HG02763 (cell line): ENCODE results near the gene USP17L10.
"Not testable (repeated sequence)": the region's sequence is repeated elsewhere in the genome, so short reads cannot be mapped to it uniquely, and the experiment has no call there.

Experiments used
- ATAC-seq: cut with Tn5 transposase; IDR thresholded peaks from one replicate; pipeline ENCODE4 v1.9.1; 2021; ENCODE audit warnings: mild to moderate bottlenecking, moderate library complexity; ENCODE audit not compliant: unreplicated experiment

Gene USP17L10, protein sequence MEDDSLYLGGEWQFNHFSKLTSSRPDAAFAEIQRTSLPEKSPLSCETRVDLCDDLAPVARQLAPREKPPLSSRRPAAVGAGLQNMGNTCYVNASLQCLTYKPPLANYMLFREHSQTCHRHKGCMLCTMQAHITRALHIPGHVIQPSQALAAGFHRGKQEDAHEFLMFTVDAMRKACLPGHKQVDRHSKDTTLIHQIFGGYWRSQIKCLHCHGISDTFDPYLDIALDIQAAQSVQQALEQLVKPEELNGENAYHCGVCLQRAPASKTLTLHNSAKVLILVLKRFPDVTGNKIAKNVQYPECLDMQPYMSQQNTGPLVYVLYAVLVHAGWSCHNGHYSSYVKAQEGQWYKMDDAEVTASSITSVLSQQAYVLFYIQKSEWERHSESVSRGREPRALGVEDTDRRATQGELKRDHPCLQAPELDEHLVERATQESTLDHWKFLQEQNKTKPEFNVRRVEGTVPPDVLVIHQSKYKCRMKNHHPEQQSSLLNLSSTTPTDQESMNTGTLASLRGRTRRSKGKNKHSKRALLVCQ

DNA sequence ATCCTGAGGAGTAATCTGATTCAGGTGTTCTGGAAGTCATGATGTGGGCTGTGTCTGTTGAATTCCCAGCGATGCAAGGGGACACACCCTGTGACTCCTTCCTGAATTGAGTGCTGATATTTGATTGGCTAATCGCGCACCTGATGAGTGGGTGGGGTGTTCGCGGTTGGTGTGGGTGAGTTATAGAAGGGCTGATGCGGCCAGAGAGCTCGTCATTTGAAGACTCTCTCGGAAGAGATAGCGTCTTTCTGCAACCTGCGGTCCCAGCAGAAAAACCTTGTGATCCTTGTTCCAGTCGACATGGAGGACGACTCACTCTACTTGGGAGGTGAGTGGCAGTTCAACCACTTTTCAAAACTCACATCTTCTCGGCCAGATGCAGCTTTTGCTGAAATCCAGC, at the start of gene USP17L10:
USP17L10 (plus strand) TSS at position 301 of the 400 bp plus-strand sequence; CDS start at position 301, 0 bp downstream.
- ATAC-seq, result not testable (repeated sequence)

DNA sequence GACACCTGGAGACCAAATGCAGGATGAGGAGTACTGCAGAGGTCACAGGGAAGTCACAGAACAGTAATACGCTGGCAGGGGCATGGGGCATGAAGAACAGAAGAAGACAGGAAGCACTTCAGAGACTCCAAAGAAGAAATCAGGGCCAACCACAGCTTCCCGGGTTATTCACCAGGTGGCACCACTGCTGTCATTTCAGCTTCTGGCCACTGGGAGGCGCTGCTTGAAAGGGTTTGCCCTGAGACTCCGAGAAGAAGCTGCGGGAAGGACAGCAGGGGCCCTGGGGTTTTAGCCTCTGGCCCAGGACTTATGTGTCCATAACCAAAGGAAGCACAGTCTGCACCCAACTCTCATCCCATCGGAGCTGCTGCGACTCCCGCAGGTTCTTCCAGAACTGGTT, 44.5 kb upstream of the USP17L10 start:
- not testable (repeated sequence) for ATAC-seq

DNA sequence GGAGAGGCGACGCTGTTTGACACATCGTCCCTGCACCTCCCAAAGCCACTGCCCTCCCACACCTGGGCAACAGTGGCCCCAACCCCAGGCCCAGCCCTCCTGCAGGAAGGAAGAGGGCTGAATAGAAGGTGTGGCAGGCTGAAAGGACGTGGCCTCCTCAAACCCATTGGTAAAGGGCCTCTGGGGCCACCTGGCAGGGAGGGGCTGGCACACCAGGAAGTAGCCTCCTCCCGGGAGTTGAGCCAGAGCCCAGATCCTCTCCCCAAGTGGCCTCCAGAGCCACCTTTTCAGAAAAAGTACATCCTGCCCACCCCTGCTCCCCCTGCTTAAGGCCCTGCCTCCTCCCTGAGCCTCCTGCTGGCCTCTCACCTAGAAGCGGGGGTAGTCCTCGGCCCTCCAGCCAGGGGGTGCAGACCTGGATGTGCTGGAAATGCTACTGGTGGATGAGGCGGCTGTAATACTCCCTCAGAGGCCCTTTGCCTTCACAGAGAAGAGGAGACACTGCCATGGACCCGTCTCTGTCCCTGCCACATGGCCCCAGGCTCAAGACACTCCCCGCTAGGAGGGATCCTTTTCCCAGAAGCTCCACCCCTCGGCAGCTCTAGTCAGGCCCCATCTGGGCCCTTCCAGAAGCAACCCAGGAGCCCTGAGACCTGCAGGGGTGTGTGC, 40.5 kb upstream of the USP17L10 start, which contains the start of gene FAM90A26:
FAM90A26 (plus strand) TSS at position 619 of the 669 bp plus-strand sequence. CDS start 2,764 bp downstream, outside the sequence.
- not testable (repeated sequence) for ATAC-seq

DNA sequence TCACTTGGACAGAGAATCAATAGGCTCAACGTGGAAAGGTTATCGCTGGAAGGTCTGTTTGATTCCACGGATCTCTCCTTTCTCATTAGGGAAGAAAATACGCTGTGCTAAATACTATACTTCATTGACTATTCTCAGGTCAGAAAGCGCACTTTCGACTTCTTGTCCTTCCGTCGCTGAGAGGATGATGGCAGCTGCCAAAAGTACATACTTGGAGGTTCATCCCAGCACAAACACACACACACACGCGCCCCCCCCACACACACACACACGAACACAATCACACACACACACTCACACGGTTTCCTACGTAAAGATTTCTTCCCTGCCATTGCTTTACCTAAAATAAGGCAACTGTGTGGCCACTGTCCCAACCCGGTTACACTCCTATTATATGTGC, 4.2 kb downstream of the USP17L10 start:
- ATAC-seq, result not testable (repeated sequence)

DNA sequence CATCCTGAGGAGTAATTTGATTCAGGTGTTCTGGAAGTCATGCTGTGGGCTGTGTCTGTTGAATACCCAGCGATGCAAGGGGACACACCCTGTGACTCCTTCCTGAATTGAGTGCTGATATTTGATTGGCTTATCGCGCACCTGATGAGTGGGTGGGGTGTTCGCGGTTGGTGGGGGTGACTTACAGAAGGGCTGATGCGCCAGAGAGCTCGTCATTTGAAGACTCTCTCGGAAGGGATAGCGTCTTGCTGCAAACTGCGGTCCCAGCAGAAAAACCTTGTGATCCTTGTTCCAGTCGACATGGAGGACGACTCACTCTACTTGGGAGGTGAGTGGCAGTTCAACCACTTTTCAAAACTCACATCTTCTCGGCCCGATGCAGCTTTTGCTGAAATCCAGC, 4.6 kb downstream of the USP17L10 start, which contains the start of gene USP17L11:
USP17L11 (plus strand) TSS at position 301 of the 400 bp plus-strand sequence; CDS start at position 301, 0 bp downstream.
- ATAC-seq, result not testable (repeated sequence)

DNA sequence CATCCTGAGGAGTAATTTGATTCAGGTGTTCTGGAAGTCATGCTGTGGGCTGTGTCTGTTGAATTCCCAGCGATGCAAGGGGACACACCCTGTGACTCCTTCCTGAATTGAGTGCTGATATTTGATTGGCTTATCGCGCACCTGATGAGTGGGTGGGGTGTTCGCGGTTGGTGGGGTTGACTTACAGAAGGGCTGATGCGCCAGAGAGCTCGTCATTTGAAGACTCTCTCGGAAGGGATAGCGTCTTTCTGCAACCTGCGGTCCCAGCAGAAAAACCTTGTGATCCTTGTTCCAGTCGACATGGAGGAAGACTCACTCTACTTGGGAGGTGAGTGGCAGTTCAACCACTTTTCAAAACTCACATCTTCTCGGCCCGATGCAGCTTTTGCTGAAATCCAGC, 9.4 kb downstream of the USP17L10 start, which contains the start of gene USP17L12:
USP17L12 (plus strand) TSS at position 301 of the 400 bp plus-strand sequence; CDS start at position 301, 0 bp downstream.
- not testable (repeated sequence) for ATAC-seq

DNA sequence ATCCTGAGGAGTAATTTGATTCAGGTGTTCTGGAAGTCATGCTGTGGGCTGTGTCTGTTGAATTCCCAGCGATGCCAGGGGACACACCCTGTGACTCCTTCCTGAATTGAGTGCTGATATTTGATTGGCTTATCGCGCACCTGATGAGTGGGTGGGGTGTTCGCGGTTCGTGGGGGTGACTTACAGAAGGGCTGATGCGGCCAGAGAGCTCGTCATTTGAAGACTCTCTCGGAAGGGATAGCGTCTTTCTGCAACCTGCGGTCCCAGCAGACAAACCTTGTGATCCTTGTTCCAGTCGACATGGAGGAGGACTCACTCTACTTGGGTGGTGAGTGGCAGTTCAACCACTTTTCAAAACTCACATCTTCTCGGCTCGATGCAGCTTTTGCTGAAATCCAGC, 14.1 kb downstream of the USP17L10 start, which contains the start of gene USP17L13:
USP17L13 (plus strand) TSS at position 301 of the 400 bp plus-strand sequence; CDS start at position 301, 0 bp downstream.
- ATAC-seq, result not testable (repeated sequence)

DNA sequence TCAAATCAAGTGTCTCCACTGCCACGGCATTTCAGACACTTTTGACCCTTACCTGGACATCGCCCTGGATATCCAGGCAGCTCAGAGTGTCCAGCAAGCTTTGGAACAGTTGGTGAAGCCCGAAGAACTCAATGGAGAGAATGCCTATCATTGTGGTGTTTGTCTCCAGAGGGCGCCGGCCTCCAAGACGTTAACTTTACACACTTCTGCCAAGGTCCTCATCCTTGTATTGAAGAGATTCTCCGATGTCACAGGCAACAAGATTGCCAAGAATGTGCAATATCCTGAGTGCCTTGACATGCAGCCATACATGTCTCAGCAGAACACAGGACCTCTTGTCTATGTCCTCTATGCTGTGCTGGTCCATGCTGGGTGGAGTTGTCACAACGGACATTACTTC, 19.8 kb downstream of the USP17L10 start:
- not testable (repeated sequence) for ATAC-seq

DNA sequence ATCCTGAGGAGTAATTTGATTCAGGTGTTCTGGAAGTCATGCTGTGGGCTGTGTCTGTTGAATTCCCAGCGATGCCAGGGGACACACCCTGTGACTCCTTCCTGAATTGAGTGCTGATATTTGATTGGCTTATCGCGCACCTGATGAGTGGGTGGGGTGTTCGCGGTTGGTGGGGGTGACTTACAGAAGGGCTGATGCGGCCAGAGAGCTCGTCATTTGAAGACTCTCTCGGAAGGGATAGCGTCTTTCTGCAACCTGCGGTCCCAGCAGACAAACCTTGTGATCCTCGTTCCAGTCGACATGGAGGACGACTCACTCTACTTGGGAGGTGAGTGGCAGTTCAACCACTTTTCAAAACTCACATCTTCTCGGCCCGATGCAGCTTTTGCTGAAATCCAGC, 23.6 kb downstream of the USP17L10 start, which contains the start of gene USP17L15:
USP17L15 (plus strand) TSS at position 301 of the 400 bp plus-strand sequence; CDS start at position 301, 0 bp downstream.
- ATAC-seq, result not testable (repeated sequence)

DNA sequence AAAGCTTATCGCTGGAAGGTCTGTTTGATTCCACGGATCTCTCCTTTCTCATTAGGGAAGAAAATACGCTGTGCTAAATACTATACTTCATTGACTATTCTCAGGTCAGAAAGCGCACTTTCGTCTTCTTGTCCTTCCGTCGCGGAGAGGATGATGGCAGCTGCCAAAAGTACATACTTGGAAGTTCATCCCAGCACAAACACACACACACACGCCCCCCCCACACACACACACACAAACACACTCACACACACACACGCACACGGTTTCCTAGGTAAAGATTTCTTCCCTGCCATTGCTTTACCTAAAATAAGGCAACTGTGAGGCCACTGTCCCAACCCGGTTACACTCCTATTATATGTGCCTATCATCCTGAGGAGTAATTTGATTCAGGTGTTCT, 28.0 kb downstream of the USP17L10 start:
- ATAC-seq, result not testable (repeated sequence)

DNA sequence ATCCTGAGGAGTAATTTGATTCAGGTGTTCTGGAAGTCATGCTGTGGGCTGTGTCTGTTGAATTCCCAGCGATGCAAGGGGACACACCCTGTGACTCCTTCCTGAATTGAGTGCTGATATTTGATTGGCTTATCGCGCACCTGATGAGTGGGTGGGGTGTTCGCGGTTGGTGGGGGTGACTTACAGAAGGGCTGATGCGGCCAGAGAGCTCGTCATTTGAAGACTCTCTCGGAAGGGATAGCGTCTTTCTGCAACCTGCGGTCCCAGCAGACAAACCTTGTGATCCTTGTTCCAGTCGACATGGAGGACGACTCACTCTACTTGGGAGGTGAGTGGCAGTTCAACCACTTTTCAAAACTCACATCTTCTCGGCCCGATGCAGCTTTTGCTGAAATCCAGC, 33.1 kb downstream of the USP17L10 start, which contains the start of gene USP17L17:
USP17L17 (plus strand) TSS at position 301 of the 400 bp plus-strand sequence; CDS start at position 301, 0 bp downstream.
- not testable (repeated sequence) for ATAC-seq

DNA sequence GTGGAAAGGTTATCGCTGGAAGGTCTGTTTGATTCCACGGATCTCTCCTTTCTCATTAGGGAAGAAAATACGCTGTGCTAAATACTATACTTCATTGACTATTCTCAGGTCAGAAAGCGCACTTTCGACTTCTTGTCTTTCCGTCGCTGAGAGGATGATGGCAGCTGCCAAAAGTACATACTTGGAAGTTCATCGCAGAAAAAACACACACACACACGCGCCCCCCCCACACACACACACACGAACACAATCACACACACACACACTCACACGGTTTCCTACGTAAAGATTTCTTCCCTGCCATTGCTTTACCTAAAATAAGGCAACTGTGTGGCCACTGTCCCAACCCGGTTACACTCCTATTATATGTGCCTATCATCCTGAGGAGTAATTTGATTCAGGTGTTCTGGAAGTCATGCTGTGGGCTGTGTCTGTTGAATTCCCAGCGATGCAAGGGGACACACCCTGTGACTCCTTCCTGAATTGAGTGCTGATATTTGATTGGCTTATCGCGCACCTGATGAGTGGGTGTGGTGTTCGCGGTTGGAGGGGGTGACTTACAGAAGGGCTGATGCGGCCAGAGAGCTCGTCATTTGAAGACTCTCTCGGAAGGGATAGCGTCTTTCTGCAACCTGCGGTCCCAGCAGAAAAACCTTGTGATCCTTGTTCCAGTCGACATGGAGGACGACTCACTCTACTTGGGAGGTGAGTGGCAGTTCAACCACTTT, 37.7 kb downstream of the USP17L10 start, which contains the start of gene USP17L18:
USP17L18 (plus strand) TSS at position 678 of the 728 bp plus-strand sequence; CDS start at position 678, 0 bp downstream.
- not testable (repeated sequence) for ATAC-seq

DNA sequence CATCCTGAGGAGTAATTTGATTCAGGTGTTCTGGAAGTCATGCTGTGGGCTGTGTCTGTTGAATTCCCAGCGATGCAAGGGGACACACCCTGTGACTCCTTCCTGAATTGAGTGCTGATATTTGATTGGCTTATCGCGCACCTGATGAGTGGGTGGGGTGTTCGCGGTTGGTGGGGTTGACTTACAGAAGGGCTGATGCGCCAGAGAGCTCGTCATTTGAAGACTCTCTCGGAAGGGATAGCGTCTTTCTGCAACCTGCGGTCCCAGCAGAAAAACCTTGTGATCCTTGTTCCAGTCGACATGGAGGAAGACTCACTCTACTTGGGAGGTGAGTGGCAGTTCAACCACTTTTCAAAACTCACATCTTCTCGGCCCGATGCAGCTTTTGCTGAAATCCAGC, 42.6 kb downstream of the USP17L10 start, which contains the start of gene USP17L19:
USP17L19 (plus strand) TSS at position 301 of the 400 bp plus-strand sequence; CDS start at position 301, 0 bp downstream.
- not testable (repeated sequence) for ATAC-seq

DNA sequence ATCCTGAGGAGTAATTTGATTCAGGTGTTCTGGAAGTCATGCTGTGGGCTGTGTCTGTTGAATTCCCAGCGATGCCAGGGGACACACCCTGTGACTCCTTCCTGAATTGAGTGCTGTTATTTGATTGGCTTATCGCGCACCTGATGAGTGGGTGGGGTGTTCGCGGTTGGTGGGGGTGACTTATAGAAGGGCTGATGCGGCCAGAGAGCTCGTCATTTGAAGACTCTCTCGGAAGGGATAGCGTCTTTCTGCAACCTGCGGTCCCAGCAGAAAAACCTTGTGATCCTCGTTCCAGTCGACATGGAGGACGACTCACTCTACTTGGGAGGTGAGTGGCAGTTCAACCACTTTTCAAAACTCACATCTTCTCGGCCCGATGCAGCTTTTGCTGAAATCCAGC, 47.4 kb downstream of the USP17L10 start, which contains the start of gene USP17L20:
USP17L20 (plus strand) TSS at position 301 of the 400 bp plus-strand sequence; CDS start at position 301, 0 bp downstream.
- not testable (repeated sequence) for ATAC-seq
